Endothelial cell of umbilical vein (primary cell): Measurements from ENCODE around the gene RRAGD.

Experiments
- CTCF ChIP-seq, 2 donors: IDR thresholded peaks; 1 replicate in 1 of 2; 2 replicates in 1 of 2; pipeline ENCODE4 v1.5.1; 2011; ENCODE audit warnings: low read length in 2 of 2, mild to moderate bottlenecking in 2 of 2, moderate library complexity in 2 of 2, control low read depth in 1 of 2, inconsistent platforms in 1 of 2, low read depth in 1 of 2; ENCODE audit not compliant: insufficient read depth in 1 of 2; ENCODE audit errors: extremely low read depth in 1 of 2
- EZH2 ChIP-seq: IDR thresholded peaks from 2 replicates; pipeline ENCODE4 v1.6.1; 2012; ENCODE audit warnings: borderline replicate concordance, low read depth, mild to moderate bottlenecking, moderate library complexity, low read length, inconsistent platforms; ENCODE audit not compliant: severe bottlenecking
- GATA2 ChIP-seq: IDR thresholded peaks from 2 replicates; pipeline ENCODE4 v1.7.0; 2011; ENCODE audit warnings: low read depth, mild to moderate bottlenecking, moderate library complexity, mixed read lengths, low read length; ENCODE audit not compliant: insufficient read length, insufficient read depth
- MAX ChIP-seq: IDR thresholded peaks from 2 replicates; pipeline ENCODE4 v1.6.1; 2011; ENCODE audit not compliant: insufficient read depth, insufficient read length
- POLR2A ChIP-seq: IDR thresholded peaks from 2 replicates; pipeline ENCODE4 v1.6.1; 2012; ENCODE audit warnings: low read depth, mild to moderate bottlenecking, control low read depth, low read length
- POLR2AphosphoS5 ChIP-seq: IDR thresholded peaks from 2 replicates; pipeline ENCODE4 v1.6.1; 2012; ENCODE audit warnings: low read depth, mild to moderate bottlenecking, control low read depth, low read length, moderate library complexity; ENCODE audit not compliant: insufficient read depth

- TF ChIP-seq GATA2 (no peak), CTCF (IDR thresholded peaks at IDR 0.05; ENCODE audit: extremely low read depth in 1 of 2, insufficient read depth in 1 of 2, low read depth in 1 of 2, low read length in 2 of 2) (no peak), EZH2 (no peak), MAX (no peak), POLR2AphosphoS5 (no peak), POLR2A (no peak)
Measured at GRCh38 chr6:89402776-89403175, 9.3 kb downstream of the RRAGD start.
